GM19240 (cell line): Measurements from ENCODE around the gene SLC47A2.

Experiments
- DNase-seq: peaks from one replicate; pipeline ENCODE4 v3.0.0; 2011; ENCODE audit warnings: low spot score; ENCODE audit not compliant: insufficient read length

The SLC47A2 gene

GRCh38 chr17:19646788-19647696 lies 69.3 kb downstream of the SLC47A2 start:
- DNase-seq = no peak

DNA sequence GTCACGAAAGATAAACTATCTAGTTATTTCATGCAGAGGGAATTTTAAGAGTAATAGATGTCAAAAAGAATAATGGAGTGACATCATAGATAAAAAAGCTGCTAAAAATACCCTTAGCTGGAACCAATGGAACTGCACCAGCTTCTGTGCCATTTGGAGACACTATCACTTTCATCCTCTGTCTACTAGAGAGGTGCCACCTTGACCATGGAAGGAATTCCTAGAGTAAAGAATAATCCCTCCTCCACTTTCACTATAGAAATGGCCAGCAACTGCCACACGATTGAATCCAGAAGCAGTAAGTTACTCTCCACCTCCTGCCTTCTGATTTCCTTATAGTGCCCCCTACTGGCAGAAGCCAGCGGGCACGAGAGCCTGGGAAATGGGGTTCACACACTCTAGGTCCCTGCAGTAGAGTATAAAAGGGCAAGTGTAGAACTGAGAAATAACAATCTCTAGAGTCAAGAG lies 70.6 kb downstream of the SLC47A2 start:
- no peak for DNase-seq

DNA sequence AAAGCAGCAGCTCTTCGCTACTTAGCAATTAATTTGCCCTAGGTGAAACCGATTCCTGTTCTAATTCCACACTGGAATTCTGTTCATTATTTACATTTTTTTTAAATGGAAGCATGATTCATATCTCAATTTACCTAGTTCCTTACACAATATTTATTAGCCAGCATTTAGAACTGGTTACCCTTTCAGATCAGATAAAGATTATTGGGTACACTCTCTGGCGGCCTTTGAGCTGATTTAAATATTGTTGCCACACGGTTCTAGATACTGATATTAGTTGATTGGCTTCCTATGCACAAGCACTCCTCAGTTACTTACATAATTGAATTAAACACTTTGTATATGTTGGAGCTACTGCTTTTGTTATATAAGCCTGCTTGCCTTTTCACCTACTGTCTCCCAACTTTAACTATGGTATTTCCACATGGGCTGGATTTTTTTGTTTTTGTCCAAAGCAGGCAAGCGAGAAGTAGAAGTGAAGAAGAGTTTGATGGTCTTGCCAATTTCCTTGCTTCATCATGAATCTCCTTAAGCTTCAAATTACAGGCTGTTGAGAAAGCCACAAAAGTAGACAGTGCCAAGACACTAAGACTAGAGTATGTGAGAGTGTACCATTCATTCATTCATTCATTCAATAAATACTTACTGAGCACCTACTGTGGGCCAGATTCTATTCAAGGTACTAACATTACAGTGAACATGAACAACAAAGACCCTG lies 71.7 kb downstream of the SLC47A2 start:
- no peak for DNase-seq

DNA sequence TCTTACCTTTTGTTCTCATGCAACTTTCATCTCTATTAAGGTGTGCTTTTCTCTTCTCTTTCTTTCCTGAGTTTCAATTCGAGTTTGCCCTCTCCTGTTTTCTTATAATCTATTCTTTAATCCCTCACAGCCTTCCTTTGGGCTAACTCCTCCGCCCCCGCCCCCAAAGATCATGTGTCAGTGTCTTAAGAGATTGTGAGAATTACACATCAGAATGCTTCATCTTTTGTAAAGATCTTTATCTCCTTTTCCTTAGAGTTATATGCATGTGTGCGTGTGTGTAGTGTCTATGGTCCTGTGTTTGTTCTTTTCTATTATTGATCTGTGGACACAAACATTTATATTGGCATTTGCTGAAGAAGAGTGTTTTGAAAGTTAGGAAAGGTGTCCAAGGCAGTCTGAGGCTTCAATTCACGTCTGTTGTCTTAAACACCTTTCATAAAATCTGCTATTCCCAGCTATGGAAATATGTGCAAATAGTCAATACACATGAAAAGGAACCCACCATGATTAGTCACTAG lies 74.0 kb downstream of the SLC47A2 start:
- DNase-seq = no peak

GRCh38 chr17:19641687-19642372 lies 74.6 kb downstream of the SLC47A2 start:
- no peak for DNase-seq

GRCh38 chr17:19631905-19632304 lies 84.5 kb downstream of the SLC47A2 start:
- DNase-seq = no peak

DNA sequence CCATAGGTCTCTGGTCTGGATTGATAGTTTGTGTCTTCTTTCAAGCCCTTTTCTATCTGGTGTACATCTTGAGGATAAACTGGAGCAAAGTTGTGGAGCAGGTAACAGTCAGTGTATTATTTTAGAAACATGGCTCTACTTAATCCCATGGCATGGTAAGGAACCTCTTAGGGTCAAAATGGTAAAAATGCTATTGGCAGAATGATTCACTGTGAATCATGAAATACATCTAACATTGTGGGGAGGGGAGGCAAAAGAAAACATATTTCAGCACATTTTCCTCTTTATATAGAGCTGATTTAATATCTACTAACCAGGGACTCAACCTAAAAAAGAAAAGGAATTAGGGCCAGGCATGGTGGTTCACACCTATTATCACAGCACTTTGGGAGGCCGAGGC lies 85.7 kb downstream of the SLC47A2 start:
- DNase-seq = no peak

DNA sequence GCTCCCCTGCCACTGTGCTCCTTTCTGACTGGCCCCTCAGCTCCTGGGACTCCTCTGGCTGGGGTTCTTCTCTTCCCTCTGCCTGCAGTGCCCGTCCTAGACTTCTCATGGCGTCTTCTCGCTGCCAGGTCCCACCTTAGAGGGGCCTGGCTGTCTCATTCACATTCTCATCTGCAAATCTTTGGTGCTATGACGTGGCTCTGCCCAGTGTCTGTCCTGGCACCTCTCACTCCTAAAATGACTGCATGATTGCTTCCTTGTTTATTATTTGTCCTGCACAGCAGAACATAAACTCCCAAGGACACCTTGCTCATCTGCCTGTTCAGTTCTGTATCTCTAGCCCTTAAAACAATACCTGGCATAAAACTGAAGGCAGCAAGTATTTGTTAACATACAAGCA lies 86.3 kb downstream of the SLC47A2 start:
- no peak for DNase-seq

DNA sequence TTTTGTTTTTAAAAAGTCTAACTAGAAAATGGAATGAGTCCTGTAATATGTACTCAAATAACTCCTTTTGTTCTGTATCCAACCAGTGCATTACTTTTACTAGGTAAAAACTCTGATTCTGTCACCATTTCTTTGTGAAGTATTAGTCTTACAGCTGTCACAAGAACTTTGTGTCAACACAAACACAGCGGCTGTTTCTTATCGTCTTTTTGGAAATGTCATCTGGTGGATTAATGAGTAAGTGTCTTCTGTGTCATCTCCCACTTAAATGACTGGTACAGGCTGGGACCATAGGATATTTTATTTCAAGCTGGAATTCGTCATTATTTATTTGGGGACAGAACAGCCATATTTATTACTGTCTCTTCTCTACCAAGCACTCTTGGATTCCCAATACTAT lies 86.9 kb downstream of the SLC47A2 start:
- DNase-seq = no peak
